Ovary (tissue), 3 donors: Measurements from ENCODE around the gene NHS.

Source experiments
- CTCF ChIP-seq, 3 donors: fragments of 450-650 bp in 2 of 3; fragments of 200-600 bp in 1 of 3; IDR thresholded peaks; one replicate each; pipeline versions ENCODE4 v1.5.1 to v1.8.0; 2016 to 2022; ENCODE audit warnings: antibody characterized with exemption in 3 of 3, mild to moderate bottlenecking in 1 of 3
- EP300 ChIP-seq: sonication (generic); formaldehyde crosslinking; IDR thresholded peaks from one replicate; pipeline ENCODE4 v1.6.1; 2017; ENCODE audit warnings: antibody characterized with exemption
- donor health status: DM: no; HTN: no; CAD: no.

GRCh38 chrX:17670874-17671273 lies 295.9 kb downstream of the NHS start:
- TF ChIP-seq EP300 (no peak), CTCF (IDR thresholded peaks at IDR 0.05) (no peak)
